Epithelial cell of esophagus (primary cell): ENCODE results near the gene ESR1.

Experiments used
- DNase-seq: peaks from one replicate; pipeline ENCODE4 v3.0.0; 2010; ENCODE audit warnings: low read depth
- H3K4me3 ChIP-seq: 2 replicates; pipeline ENCODE4 v1.5.1; 2011; ENCODE audit warnings: mild to moderate bottlenecking, low read length, control low read depth
- TF ChIP-seq, protein P1 (sequence below): IDR thresholded peaks from 2 replicates; pipeline ENCODE4 v1.5.1; 2011; ENCODE audit warnings: low read depth, mild to moderate bottlenecking, low read length, control low read depth, inconsistent platforms; ENCODE audit not compliant: insufficient read depth; ENCODE audit errors: missing control alignments

The ESR1 gene

DNA sequence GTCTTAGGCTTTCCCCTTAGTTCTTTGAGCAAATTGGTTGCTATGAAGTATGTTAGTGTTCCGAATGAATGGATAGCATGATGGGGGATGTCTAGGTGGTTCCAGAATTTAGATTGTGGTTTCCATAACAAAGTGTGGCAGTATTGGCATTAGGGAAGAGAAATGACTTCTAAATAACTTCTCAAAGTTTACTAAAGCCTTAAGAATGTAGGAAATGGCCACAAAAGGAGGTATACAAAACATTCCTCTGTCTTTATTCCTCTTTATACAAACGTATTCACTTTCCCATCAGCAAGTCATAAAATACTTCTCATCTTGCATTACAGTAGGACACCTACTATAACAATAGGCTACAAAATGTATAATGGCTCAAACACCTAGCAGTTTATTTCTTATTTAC is 279.6 kb downstream of the ESR1 start:
- H3K4me3 ChIP-seq = no peak overlapping the region
- DNase-seq = no peak
- TF ChIP-seq, protein P1, sequence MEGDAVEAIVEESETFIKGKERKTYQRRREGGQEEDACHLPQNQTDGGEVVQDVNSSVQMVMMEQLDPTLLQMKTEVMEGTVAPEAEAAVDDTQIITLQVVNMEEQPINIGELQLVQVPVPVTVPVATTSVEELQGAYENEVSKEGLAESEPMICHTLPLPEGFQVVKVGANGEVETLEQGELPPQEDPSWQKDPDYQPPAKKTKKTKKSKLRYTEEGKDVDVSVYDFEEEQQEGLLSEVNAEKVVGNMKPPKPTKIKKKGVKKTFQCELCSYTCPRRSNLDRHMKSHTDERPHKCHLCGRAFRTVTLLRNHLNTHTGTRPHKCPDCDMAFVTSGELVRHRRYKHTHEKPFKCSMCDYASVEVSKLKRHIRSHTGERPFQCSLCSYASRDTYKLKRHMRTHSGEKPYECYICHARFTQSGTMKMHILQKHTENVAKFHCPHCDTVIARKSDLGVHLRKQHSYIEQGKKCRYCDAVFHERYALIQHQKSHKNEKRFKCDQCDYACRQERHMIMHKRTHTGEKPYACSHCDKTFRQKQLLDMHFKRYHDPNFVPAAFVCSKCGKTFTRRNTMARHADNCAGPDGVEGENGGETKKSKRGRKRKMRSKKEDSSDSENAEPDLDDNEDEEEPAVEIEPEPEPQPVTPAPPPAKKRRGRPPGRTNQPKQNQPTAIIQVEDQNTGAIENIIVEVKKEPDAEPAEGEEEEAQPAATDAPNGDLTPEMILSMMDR = no peak

DNA sequence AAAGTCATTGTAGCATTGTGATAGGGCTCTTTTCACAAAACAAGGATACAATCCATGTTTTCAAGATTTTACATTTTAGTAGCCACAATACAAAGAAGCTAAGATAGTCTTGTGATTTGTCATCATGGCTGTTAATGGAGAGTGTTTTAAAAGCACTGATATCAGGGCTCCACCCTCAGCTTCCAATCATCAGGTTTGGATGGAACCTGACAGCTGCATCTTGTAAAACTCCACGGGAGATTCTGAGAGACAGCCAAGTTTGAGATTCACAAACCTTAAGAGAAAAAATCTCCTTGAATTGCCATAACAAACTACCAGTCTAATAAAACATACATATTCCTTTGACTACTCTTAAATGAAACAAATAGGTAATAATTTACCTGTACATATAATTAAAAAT is 280.2 kb downstream of the ESR1 start:
- H3K4me3 ChIP-seq = no peak overlapping the region
- DNase-seq = no peak
- TF ChIP-seq, protein P1 = no peak

DNA sequence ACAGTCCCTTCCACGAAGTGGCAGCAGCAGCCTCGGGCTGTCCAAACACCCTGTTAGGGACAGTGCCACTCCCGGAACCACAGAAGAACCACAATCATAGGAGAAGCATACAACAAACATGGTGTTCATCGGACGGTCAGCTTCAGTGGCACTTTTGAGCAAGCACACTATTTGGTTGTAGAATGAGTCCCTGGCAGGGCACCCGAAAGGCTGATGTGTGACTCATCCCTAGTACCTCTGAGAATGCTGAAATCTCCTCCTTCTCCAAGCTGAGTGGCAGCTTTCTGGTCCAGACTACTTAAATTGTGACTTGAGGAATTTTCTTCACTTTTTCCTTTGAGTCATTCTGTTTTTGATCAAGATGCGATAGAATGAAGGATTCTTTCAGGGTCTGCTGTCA is 282.5 kb downstream of the ESR1 start:
- DNase-seq = peak; percentile 73
- no peak overlapping the region for H3K4me3 ChIP-seq
- TF ChIP-seq, protein P1 = no peak

GRCh38 chr6:152091201-152091600 is 283.7 kb downstream of the ESR1 start:
- TF ChIP-seq, protein P1 = no peak
- H3K4me3 ChIP-seq = no peak overlapping the region
- DNase-seq = peak; percentile 82

- peak; percentile 88 for DNase-seq
- TF ChIP-seq, protein P1 = no peak
- H3K4me3 ChIP-seq = no peak overlapping the region
Measured at GRCh38 chr6:152091851-152092341, 284.4 kb downstream of the ESR1 start.

- H3K4me3 ChIP-seq = no peak overlapping the region
- DNase-seq = no peak
- TF ChIP-seq, protein P1 = no peak
Measured at GRCh38 chr6:152093711-152094110, 286.2 kb downstream of the ESR1 start.

- TF ChIP-seq, protein P1 = no peak
- no peak for DNase-seq
- no peak overlapping the region for H3K4me3 ChIP-seq
Measured at GRCh38 chr6:152094276-152094675, 286.8 kb downstream of the ESR1 start.
